Measurements from ENCODE around the gene ADAMTS9.

DNA sequence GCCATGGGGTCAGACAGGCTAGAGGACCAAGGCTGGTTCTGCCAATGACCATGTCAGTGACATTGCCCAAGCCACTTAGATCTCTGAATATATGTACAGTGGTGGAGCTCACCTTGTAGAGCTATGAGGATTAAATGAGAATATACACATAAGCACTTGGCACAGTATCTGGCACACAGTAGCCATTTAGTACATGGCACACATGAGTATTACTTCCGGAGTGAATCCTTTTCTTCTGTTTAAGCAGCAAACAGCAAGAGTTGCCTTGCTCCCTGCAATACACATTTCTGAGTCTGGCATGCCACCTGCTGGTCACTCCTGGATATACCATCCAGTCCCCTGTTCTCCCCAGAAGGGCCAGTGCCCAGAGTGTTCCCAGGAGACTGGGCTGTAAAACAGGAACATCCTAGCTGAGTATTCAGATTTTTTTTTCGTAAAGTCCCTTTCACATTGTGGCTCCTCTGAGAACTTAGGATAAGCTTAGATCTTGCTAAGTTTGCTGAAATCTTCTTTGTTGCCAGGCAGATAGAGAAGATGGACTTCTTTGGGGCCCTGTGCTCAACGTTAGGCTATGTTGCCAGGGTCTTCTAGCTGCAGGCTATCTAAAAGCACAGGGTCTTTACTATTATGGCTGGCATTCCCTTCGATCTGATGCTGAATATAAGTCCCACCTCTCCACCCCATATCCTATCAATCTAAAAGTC is 203.4 kb downstream of the ADAMTS9 start:
- TF ChIP-seq, protein P1, sequence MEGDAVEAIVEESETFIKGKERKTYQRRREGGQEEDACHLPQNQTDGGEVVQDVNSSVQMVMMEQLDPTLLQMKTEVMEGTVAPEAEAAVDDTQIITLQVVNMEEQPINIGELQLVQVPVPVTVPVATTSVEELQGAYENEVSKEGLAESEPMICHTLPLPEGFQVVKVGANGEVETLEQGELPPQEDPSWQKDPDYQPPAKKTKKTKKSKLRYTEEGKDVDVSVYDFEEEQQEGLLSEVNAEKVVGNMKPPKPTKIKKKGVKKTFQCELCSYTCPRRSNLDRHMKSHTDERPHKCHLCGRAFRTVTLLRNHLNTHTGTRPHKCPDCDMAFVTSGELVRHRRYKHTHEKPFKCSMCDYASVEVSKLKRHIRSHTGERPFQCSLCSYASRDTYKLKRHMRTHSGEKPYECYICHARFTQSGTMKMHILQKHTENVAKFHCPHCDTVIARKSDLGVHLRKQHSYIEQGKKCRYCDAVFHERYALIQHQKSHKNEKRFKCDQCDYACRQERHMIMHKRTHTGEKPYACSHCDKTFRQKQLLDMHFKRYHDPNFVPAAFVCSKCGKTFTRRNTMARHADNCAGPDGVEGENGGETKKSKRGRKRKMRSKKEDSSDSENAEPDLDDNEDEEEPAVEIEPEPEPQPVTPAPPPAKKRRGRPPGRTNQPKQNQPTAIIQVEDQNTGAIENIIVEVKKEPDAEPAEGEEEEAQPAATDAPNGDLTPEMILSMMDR (IDR thresholded peaks at IDR 0.05; ENCODE audit: low read depth, low read length) = peak; percentile 71
- TF ChIP-seq, protein P2, sequence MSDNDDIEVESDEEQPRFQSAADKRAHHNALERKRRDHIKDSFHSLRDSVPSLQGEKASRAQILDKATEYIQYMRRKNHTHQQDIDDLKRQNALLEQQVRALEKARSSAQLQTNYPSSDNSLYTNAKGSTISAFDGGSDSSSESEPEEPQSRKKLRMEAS (IDR thresholded peaks at IDR 0.05; ENCODE audit: low read depth, low read length) = no peak
- TF ChIP-seq POLR2A (IDR thresholded peaks at IDR 0.05; ENCODE audit: extremely low read depth, insufficient read length) (no peak), MYC (IDR thresholded peaks at IDR 0.05; ENCODE audit: low read depth, low read length) (no peak)
